Neural crest cell (in vitro differentiated cells): Measurements from ENCODE around the gene PCSK7. TPM values are rescaled to one million over a fixed set of nuclear protein-coding genes. Genes with fewer than 3 reads are reported as not detected.
"Not testable (repeated sequence)": the region's sequence is repeated elsewhere in the genome, so short reads cannot be mapped to it uniquely, and the experiment has no call there.

Experiments used
- DNase-seq: peaks from one replicate; pipeline ENCODE4 v3.0.0; 2021; ENCODE audit warnings: low read depth, mixed read lengths, low spot score
- H3K27ac Mint-ChIP-seq: one replicate; pipeline ENCODE4 v1.8.0; 2021; ENCODE audit warnings: mild to moderate bottlenecking, mixed read lengths; ENCODE audit not compliant: unreplicated experiment
- H3K27me3 Mint-ChIP-seq: 2 replicates; pipeline ENCODE4 v1.8.0; 2021; ENCODE audit warnings: low read depth, mild to moderate bottlenecking, mixed read lengths
- H3K36me3 Mint-ChIP-seq: 2 replicates; pipeline ENCODE4 v1.8.0; 2021; ENCODE audit warnings: low read depth, mild to moderate bottlenecking, mixed read lengths
- H3K4me1 Mint-ChIP-seq: 2 replicates; pipeline ENCODE4 v1.8.0; 2021; ENCODE audit warnings: mixed read lengths
- H3K4me3 Mint-ChIP-seq: one replicate; pipeline ENCODE4 v1.8.0; 2021; ENCODE audit warnings: mild to moderate bottlenecking, mixed read lengths
- H3K9me3 Mint-ChIP-seq: 2 replicates; pipeline ENCODE4 v1.8.0; 2021; ENCODE audit warnings: mixed read lengths
- total RNA-seq: library from RNA; stranded (reverse); gene quantifications from 2 replicates; pipeline ENCODE4 v1.2.1, GENCODE V29; 2021
- TF ChIP-seq, protein P1 (sequence below): fragments of 200-600 bp; sonication (generic); conservative IDR thresholded peaks from 2 replicates; pipeline ENCODE4 v1.5.0; 2021; ENCODE audit warnings: antibody characterized with exemption, mild to moderate bottlenecking

The PCSK7 gene
- total RNA-seq, 1 donor from 2014 or later: 49.7 TPM

DNA sequence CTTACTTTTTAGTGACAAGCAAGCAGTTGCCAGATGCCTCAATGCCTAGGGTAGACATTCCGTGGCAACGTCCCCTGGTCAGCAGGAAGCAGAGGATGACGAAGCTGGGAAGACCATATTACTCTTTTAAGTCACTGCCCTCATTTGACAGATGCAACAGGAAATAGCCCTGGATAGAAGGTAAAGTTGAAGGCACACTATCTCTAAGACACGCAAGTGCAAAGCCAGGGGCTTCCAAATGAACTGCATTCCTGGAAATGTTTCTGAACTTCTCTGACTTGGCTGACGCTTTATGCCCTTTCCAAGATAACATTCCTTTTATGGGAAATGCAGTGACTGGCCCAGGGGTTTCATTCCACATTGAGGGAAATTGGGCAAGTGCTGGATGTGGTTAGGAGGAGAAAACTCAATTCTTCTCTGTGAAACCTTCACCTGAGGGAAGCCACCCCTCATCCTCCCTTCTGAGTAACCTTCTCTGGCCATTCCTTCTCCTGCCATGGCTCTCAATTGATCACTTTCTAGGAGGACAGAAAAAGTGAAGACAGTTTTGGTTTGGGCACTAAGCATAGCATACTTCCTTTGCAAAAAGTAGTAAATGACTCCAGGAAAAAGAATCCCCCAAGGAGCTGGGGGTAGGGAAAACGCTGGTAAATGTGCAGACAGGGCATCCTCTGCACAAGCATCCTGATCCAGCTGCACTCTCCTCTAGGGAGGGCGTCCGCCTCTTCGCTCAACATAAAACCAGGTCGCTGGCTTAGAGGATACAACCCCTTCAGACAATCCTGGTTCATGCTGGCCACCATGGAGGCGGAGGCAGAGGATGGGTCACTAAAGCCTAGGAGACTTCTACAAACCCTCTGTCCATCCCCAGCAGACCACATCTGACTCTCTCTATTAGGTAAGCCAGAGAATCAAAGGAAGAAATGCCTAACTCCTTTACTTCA, 14.5 kb downstream of the PCSK7 start:
- DNase-seq: no peak
- H3K9me3 Mint-ChIP-seq: no peaks in the 10 kb centered on the region
- TF ChIP-seq, protein P1, sequence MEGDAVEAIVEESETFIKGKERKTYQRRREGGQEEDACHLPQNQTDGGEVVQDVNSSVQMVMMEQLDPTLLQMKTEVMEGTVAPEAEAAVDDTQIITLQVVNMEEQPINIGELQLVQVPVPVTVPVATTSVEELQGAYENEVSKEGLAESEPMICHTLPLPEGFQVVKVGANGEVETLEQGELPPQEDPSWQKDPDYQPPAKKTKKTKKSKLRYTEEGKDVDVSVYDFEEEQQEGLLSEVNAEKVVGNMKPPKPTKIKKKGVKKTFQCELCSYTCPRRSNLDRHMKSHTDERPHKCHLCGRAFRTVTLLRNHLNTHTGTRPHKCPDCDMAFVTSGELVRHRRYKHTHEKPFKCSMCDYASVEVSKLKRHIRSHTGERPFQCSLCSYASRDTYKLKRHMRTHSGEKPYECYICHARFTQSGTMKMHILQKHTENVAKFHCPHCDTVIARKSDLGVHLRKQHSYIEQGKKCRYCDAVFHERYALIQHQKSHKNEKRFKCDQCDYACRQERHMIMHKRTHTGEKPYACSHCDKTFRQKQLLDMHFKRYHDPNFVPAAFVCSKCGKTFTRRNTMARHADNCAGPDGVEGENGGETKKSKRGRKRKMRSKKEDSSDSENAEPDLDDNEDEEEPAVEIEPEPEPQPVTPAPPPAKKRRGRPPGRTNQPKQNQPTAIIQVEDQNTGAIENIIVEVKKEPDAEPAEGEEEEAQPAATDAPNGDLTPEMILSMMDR: no peak
- H3K4me1 Mint-ChIP-seq: peaks cover 31% of the 10 kb centered on the region
- no peaks in the 10 kb centered on the region for H3K27me3 Mint-ChIP-seq
- peak overlapping the region; percentile 38 for H3K4me3 Mint-ChIP-seq
- H3K36me3 Mint-ChIP-seq: peaks cover 6% of the 10 kb centered on the region
- H3K27ac Mint-ChIP-seq: no peak overlapping the region

DNA sequence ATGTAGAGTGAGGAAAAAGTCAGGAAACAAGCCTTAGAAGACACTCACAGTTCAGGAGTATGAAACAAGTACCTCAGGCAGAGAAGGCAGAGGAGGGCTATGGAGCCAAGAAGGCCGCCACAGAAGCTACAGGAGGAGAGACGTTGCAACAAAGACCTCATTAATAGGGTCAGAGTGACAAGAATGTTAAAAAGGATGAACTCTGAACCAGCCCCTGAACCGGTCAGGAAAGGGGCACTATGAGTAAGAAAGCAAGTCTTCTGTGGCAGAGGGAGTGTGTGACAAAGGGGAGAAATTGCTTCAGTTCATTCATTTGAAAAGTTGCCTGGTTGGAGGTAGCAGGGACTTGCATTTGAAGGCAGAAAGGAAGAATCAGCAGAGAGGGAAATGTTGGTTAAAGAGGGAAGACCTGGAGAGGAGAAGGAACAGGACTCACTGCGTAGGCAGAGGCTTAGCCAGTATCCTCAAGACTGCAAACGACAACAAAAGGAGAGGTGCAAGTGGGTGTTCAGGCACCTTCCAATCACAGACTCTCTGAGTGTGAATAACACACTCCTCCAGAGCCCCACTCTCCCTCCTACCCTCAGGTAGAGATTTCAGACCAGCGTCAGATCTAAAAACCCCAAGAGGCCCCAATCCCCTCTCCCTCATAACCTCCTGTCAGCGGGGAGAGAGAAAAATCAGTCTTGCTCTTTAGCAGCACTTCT, 17.3 kb downstream of the PCSK7 start:
- DNase-seq: no peak
- H3K4me1 Mint-ChIP-seq: peaks cover 41% of the 10 kb centered on the region
- peak overlapping the region; percentile 73 for H3K27ac Mint-ChIP-seq
- peaks cover 13% of the 10 kb centered on the region for H3K36me3 Mint-ChIP-seq
- no peaks in the 10 kb centered on the region for H3K27me3 Mint-ChIP-seq
- peak overlapping the region; percentile 42 for H3K4me3 Mint-ChIP-seq
- H3K9me3 Mint-ChIP-seq: no peaks in the 10 kb centered on the region
- TF ChIP-seq, protein P1: no peak

DNA sequence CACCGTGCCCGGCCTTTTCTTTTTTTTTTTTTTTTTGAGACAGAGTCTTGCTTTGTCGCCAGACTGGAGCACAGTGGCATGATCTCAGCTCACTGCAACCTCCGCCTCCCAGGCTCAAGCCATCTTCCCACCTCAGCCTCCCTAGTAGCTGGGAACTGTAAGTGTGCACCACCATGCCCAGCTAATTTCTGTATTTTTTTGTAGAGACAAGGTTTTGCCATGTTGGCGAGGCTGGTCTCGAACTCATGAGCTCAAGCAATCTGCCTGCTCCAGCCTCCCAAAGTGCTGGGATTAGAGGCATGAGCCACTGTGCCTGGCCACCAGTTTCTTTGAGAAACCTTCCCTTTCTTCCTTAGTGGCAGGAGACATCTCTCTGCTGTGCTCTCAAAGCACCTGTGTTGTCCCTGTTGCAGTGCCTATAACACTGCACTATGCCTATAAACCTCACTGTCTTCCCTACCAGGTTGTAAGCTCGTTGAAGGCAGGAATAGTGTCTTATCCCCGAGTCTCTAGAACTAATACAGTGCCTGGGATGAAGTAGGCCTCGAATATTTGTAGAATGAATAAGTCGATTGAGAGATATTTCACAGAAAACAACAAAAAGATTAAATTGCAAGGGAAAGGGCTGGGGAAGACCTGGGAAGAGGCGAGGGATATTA, 19.0 kb downstream of the PCSK7 start:
- TF ChIP-seq, protein P1: no peak
- Mint-ChIP-seq H3K4me3 (no peak overlapping the region), H3K27me3 (no peaks in the 10 kb centered on the region), H3K4me1 (peaks cover 30% of the 10 kb centered on the region), H3K36me3 (peaks cover 11% of the 10 kb centered on the region), H3K9me3 (no peaks in the 10 kb centered on the region), H3K27ac (peak overlapping the region; percentile 1)
- no peak for DNase-seq

DNA sequence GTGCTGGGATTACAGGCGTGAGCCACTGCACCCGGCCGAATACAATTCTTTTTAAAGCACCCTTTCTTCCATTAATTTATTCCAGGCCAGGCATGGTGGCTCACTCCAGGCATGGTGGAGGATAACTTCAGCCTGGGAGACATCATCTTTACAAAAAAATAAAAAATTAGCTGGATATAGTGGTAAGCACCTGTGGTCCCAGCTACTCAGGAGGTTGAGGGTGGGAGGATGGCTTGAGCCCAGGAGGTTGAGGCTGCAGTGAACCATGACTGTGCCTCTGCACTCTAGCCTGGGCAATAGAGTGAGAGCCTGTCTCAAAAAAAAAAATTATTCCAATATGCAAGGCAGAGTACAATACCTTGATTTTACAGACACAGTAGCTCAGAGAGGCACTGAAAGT, 21.3 kb downstream of the PCSK7 start:
- Mint-ChIP-seq H3K27ac (no peak overlapping the region), H3K9me3 (no peaks in the 10 kb centered on the region), H3K27me3 (no peaks in the 10 kb centered on the region), H3K4me3 (no peak overlapping the region), H3K4me1 (peaks cover 30% of the 10 kb centered on the region), H3K36me3 (peaks cover 11% of the 10 kb centered on the region)
- no peak for DNase-seq
- TF ChIP-seq, protein P1: no peak

DNA sequence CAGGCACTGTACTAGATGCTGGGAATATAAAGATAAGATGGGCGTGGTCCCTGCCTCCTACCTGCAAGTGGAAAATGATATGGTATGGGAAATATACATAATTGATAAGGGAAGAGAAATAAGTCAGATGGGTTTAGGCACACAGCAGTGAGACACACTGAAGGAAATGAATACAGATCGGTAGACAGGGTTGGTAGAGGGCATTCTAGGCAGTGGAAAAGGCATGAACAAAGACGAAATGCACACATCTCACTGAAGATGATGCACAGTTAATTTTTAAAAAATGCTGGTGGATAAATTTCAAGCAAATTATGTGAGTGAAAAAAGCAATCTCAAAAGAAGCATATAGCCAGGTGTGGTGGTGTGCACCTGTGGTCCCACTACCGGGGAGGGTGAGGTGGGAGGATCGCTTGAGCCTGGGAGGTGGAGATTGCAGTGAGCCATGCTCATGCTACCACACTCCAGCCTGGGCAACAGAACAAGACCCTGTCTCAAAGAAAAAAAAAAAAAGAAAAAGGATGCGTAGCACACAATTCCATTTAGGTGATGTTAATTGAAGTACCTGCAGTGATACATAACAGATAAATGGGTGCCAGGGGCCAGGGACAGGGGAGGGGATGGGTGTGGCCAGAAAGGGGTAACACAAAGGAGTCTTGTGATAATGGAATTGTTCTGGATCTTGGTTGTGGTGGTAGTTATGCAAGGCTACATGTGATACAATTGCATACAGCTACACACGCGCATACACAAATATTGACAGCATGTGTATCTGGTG, 22.3 kb downstream of the PCSK7 start:
- DNase-seq, H3K9me3 Mint-ChIP-seq, H3K27ac Mint-ChIP-seq, H3K4me3 Mint-ChIP-seq, H3K27me3 Mint-ChIP-seq: not testable (repeated sequence)
- H3K4me1 Mint-ChIP-seq: peaks cover 25% of the 10 kb centered on the region
- peaks cover 11% of the 10 kb centered on the region for H3K36me3 Mint-ChIP-seq

DNA sequence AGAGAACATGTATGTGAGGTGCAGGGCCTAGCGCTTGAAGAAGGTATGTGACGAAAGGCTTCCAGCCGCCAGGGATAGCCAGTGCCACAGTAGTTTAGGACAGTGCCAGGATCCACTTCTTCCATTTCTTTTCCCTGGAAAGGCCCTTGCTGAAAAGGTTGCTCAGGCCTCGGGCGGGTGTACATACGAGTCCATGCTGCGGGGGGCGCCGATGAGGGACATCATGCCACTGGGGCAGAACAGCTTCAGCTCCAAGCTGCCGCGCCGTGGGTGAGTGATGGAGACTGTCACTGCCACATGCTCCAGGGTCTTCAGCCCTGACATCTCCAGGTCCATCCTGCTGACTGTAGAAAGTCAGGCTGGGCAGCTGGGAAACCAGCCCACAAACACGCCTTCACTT, 23.2 kb downstream of the PCSK7 start:
- Mint-ChIP-seq H3K36me3 (peaks cover 15% of the 10 kb centered on the region), H3K4me1 (peaks cover 19% of the 10 kb centered on the region)
- not testable (repeated sequence) for H3K9me3 Mint-ChIP-seq, H3K27ac Mint-ChIP-seq, H3K27me3 Mint-ChIP-seq, DNase-seq, H3K4me3 Mint-ChIP-seq

DNA sequence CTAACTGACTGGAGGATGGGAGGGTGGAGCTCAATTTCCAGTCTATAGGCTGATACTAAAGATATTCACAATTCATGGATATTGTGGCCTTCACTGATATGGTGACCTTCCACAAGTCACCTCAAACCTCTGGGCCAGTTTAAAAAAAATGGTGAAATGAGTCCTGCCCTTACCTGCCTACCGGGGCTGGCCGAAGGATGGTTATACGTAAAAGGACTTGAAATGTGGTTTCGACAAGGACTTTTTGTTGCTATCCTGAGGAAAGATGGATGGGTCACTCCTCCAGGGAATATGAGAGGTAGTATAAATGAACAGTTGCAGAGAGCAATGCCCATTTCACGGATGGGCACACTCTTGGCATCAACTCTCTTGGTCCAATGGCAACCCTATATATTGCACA, 24.4 kb downstream of the PCSK7 start:
- not testable (repeated sequence) for H3K9me3 Mint-ChIP-seq, DNase-seq, H3K4me3 Mint-ChIP-seq

DNA sequence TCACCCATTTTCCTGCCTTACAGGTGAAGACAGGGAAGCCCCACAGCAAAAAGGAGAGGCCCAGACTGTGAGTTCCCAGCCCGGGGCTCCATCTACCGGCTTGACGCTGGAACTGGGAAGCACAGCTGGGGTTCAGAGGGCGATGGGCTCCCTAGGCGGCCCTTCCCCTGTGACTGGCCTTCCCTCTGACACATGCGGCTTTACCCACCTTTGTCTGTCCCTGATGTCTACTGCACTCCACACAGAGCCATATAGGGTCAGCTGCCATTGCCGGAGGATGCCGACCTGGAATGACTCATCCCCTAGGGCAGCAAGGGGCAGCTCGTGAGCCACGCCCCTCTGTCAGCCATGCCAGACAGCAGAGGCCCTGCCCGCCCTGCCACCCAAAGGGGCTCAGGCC, 25.0 kb downstream of the PCSK7 start:
- not testable (repeated sequence) for H3K9me3 Mint-ChIP-seq, DNase-seq, H3K4me3 Mint-ChIP-seq, H3K27ac Mint-ChIP-seq, H3K4me1 Mint-ChIP-seq, H3K27me3 Mint-ChIP-seq
- peaks cover 12% of the 10 kb centered on the region for H3K36me3 Mint-ChIP-seq

More for the DNA sequence above, 24.4 kb downstream of the PCSK7 start:
- not testable (repeated sequence) for H3K27ac Mint-ChIP-seq, H3K27me3 Mint-ChIP-seq, H3K4me1 Mint-ChIP-seq
- H3K36me3 Mint-ChIP-seq: peaks cover 12% of the 10 kb centered on the region
